ENCODE data around the gene KRTAP10-7.

DNA sequence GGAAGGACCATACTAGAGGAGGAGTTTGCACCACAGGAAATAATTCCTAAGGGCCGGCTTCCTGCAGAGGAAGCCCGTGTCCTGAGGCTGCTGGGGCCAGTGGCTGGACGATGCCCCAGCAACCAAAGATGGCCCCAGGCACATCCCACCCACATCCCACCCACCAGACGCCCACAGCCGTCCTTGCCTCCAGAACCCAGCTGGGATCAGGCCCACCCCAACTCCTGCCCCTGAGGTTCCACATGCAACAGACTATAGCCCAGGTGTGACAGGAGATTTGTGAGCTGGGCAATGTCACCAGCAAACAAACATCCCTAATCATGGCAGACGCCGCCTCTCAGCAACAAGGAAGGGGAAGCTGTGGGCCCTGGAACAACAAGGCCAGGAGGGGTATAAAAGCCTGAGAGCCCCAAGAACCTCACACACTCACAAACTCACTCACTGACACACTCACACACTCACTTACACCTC lies 26.3 kb downstream of the KRTAP10-7 start, which contains the start of gene KRTAP10-9:
- TF ChIP-seq, protein P1, sequence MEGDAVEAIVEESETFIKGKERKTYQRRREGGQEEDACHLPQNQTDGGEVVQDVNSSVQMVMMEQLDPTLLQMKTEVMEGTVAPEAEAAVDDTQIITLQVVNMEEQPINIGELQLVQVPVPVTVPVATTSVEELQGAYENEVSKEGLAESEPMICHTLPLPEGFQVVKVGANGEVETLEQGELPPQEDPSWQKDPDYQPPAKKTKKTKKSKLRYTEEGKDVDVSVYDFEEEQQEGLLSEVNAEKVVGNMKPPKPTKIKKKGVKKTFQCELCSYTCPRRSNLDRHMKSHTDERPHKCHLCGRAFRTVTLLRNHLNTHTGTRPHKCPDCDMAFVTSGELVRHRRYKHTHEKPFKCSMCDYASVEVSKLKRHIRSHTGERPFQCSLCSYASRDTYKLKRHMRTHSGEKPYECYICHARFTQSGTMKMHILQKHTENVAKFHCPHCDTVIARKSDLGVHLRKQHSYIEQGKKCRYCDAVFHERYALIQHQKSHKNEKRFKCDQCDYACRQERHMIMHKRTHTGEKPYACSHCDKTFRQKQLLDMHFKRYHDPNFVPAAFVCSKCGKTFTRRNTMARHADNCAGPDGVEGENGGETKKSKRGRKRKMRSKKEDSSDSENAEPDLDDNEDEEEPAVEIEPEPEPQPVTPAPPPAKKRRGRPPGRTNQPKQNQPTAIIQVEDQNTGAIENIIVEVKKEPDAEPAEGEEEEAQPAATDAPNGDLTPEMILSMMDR (IDR thresholded peaks at IDR 0.05): no peak
- no peak for TF ChIP-seq POLR2A (IDR thresholded peaks at IDR 0.05)
